ENCODE results near the gene FAM228A.
"Not testable (repeated sequence)": the region's sequence is repeated elsewhere in the genome, so short reads cannot be mapped to it uniquely, and the experiment has no call there.

FAM228A gene

GRCh38 chr2:24191156-24191555 lies 16.3 kb downstream of the FAM228A start:
- no peak for DNase-seq (ENCODE audit: low read depth in 2 of 2)

- DNase-seq (ENCODE audit: low read depth in 2 of 2), result no peak
Observed at GRCh38 chr2:24191848-24192247, 17.0 kb downstream of the FAM228A start.

GRCh38 chr2:24197213-24197612 lies 22.4 kb downstream of the FAM228A start:
- not testable (repeated sequence) for DNase-seq (ENCODE audit: low read depth in 2 of 2)

GRCh38 chr2:24199968-24200590 lies 25.2 kb downstream of the FAM228A start:
- no peak for DNase-seq (ENCODE audit: low read depth in 2 of 2)

- DNase-seq (ENCODE audit: low read depth in 2 of 2), result no peak
Observed at GRCh38 chr2:24200799-24201198, 25.9 kb downstream of the FAM228A start.

GRCh38 chr2:24203029-24203786 lies 28.4 kb downstream of the FAM228A start:
- no peak for DNase-seq (ENCODE audit: low read depth in 2 of 2)

- DNase-seq (ENCODE audit: low read depth in 2 of 2), result no peak
Observed at GRCh38 chr2:24203787-24204150, 28.9 kb downstream of the FAM228A start.

GRCh38 chr2:24204505-24204904 lies 29.7 kb downstream of the FAM228A start:
- no peak for DNase-seq (ENCODE audit: low read depth in 2 of 2)

- no peak for DNase-seq (ENCODE audit: low read depth in 2 of 2)
Observed at GRCh38 chr2:24205131-24205530, 30.3 kb downstream of the FAM228A start.

GRCh38 chr2:24206242-24206641 lies 31.4 kb downstream of the FAM228A start:
- DNase-seq (ENCODE audit: low read depth in 2 of 2), result no peak

- no peak for DNase-seq (ENCODE audit: low read depth in 2 of 2)
Observed at GRCh38 chr2:24206714-24207113, 31.9 kb downstream of the FAM228A start.

GRCh38 chr2:24207359-24207758 lies 32.5 kb downstream of the FAM228A start:
- no peak for DNase-seq (ENCODE audit: low read depth in 2 of 2)

- no peak for DNase-seq (ENCODE audit: low read depth in 2 of 2)
Observed at GRCh38 chr2:24208490-24208889, 33.6 kb downstream of the FAM228A start.

- no peak for DNase-seq (ENCODE audit: low read depth in 2 of 2)
Observed at GRCh38 chr2:24209389-24210105, 34.7 kb downstream of the FAM228A start.

- DNase-seq (ENCODE audit: low read depth in 2 of 2), result no peak
Observed at GRCh38 chr2:24210106-24210455, 35.2 kb downstream of the FAM228A start.

- DNase-seq (ENCODE audit: low read depth in 2 of 2), result no peak
Observed at GRCh38 chr2:24210723-24211122, 35.9 kb downstream of the FAM228A start.

- no peak for DNase-seq (ENCODE audit: low read depth in 2 of 2)
Observed at GRCh38 chr2:24211408-24211807, 36.6 kb downstream of the FAM228A start.

GRCh38 chr2:24214880-24215279 lies 40.0 kb downstream of the FAM228A start:
- DNase-seq (ENCODE audit: low read depth in 2 of 2), result no peak

GRCh38 chr2:24220554-24221291 lies 45.9 kb downstream of the FAM228A start:
- no peak for DNase-seq (ENCODE audit: low read depth in 2 of 2)

- DNase-seq (ENCODE audit: low read depth in 2 of 2), result no peak
Observed at GRCh38 chr2:24221343-24222050, 46.6 kb downstream of the FAM228A start.

- DNase-seq (ENCODE audit: low read depth in 2 of 2), result no peak
Observed at GRCh38 chr2:24222946-24223345, 48.1 kb downstream of the FAM228A start.
